Measurements from ENCODE around the gene IL22RA1. TPM values are rescaled to one million over a fixed set of nuclear protein-coding genes. Genes with fewer than 3 reads are reported as not detected.

The IL22RA1 gene
- total RNA-seq, 1 experiment from 2014 or later, result not detected

- H4K20me1 ChIP-seq (ENCODE audit: insufficient read depth, low read depth, low read length), result no peaks in the 10 kb centered on the region
- H3K36me3 ChIP-seq (ENCODE audit: insufficient read depth, low read length), result no peaks in the 10 kb centered on the region
- no peaks in the 10 kb centered on the region for H3K4me1 ChIP-seq (ENCODE audit: low read length)
- no peak overlapping the region for H2AFZ ChIP-seq (ENCODE audit: low read length)
- no peak for DNase-seq
- no peak overlapping the region for H3K27ac ChIP-seq (ENCODE audit: low read length)
- no peak overlapping the region for H3K4me3 ChIP-seq (ENCODE audit: low read length)
- no peak overlapping the region for H3K9ac ChIP-seq (ENCODE audit: low read length)
- no peaks in the 10 kb centered on the region for H3K9me3 ChIP-seq (ENCODE audit: low read length)
- no peaks in the 10 kb centered on the region for H3K9me2 ChIP-seq (replicated peaks; ENCODE audit: insufficient read depth, low read length)
- H3K27me3 ChIP-seq (ENCODE audit: low read length), result no peaks in the 10 kb centered on the region
- no peaks in the 10 kb centered on the region for H3K79me2 ChIP-seq (ENCODE audit: low read length)
- H3K4me2 ChIP-seq (ENCODE audit: low read depth, low read length, poor library complexity, severe bottlenecking), result no peak overlapping the region
These were observed 52.2 kb downstream of the IL22RA1 start for GRCh38 chr1:24090736-24091135.

- H3K27ac ChIP-seq (ENCODE audit: low read length), result no peak overlapping the region
- no peaks in the 10 kb centered on the region for H3K79me2 ChIP-seq (ENCODE audit: low read length)
- no peaks in the 10 kb centered on the region for H3K4me1 ChIP-seq (ENCODE audit: low read length)
- H3K4me2 ChIP-seq (ENCODE audit: low read depth, low read length, poor library complexity, severe bottlenecking), result no peak overlapping the region
- H2AFZ ChIP-seq (ENCODE audit: low read length), result no peak overlapping the region
- no peaks in the 10 kb centered on the region for H4K20me1 ChIP-seq (ENCODE audit: insufficient read depth, low read depth, low read length)
- DNase-seq, result no peak
- no peaks in the 10 kb centered on the region for H3K9me2 ChIP-seq (replicated peaks; ENCODE audit: insufficient read depth, low read length)
- H3K9ac ChIP-seq (ENCODE audit: low read length), result no peak overlapping the region
- no peaks in the 10 kb centered on the region for H3K27me3 ChIP-seq (ENCODE audit: low read length)
- H3K36me3 ChIP-seq (ENCODE audit: insufficient read depth, low read length), result no peaks in the 10 kb centered on the region
- no peak overlapping the region for H3K4me3 ChIP-seq (ENCODE audit: low read length)
- H3K9me3 ChIP-seq (ENCODE audit: low read length), result no peaks in the 10 kb centered on the region
These were observed 53.0 kb downstream of the IL22RA1 start for GRCh38 chr1:24089743-24090555.

GRCh38 chr1:24089027-24089742, 53.8 kb downstream of the IL22RA1 start:
- Histone ChIP-seq H3K27ac (ENCODE audit: low read length) (no peak overlapping the region), H3K4me3 (ENCODE audit: low read length) (no peak overlapping the region), H3K9me2 (replicated peaks; ENCODE audit: insufficient read depth, low read length) (no peaks in the 10 kb centered on the region), H3K27me3 (ENCODE audit: low read length) (no peaks in the 10 kb centered on the region), H3K4me2 (ENCODE audit: low read depth, low read length, poor library complexity, severe bottlenecking) (no peak overlapping the region), H4K20me1 (ENCODE audit: insufficient read depth, low read depth, low read length) (no peaks in the 10 kb centered on the region), H2AFZ (ENCODE audit: low read length) (no peak overlapping the region), H3K9me3 (ENCODE audit: low read length) (no peaks in the 10 kb centered on the region), H3K4me1 (ENCODE audit: low read length) (no peaks in the 10 kb centered on the region), H3K36me3 (ENCODE audit: insufficient read depth, low read length) (no peaks in the 10 kb centered on the region), H3K9ac (ENCODE audit: low read length) (no peak overlapping the region), H3K79me2 (ENCODE audit: low read length) (no peaks in the 10 kb centered on the region)
- no peak for DNase-seq

GRCh38 chr1:24086466-24086865, 56.5 kb downstream of the IL22RA1 start:
- H2AFZ ChIP-seq (ENCODE audit: low read length), result no peak overlapping the region
- H3K27me3 ChIP-seq (ENCODE audit: low read length), result no peaks in the 10 kb centered on the region
- H4K20me1 ChIP-seq (ENCODE audit: insufficient read depth, low read depth, low read length), result no peaks in the 10 kb centered on the region
- H3K9me3 ChIP-seq (ENCODE audit: low read length), result no peaks in the 10 kb centered on the region
- H3K4me2 ChIP-seq (ENCODE audit: low read depth, low read length, poor library complexity, severe bottlenecking), result no peak overlapping the region
- no peak overlapping the region for H3K9ac ChIP-seq (ENCODE audit: low read length)
- H3K36me3 ChIP-seq (ENCODE audit: insufficient read depth, low read length), result no peaks in the 10 kb centered on the region
- H3K4me3 ChIP-seq (ENCODE audit: low read length), result no peak overlapping the region
- no peak overlapping the region for H3K27ac ChIP-seq (ENCODE audit: low read length)
- no peak for DNase-seq
- H3K9me2 ChIP-seq (replicated peaks; ENCODE audit: insufficient read depth, low read length), result no peaks in the 10 kb centered on the region
- no peaks in the 10 kb centered on the region for H3K4me1 ChIP-seq (ENCODE audit: low read length)
- no peaks in the 10 kb centered on the region for H3K79me2 ChIP-seq (ENCODE audit: low read length)

GRCh38 chr1:24085546-24085945, 57.4 kb downstream of the IL22RA1 start:
- Histone ChIP-seq H4K20me1 (ENCODE audit: insufficient read depth, low read depth, low read length) (no peaks in the 10 kb centered on the region; the same call in 1 of the 2 replicates), H3K79me2 (ENCODE audit: low read length) (no peaks in the 10 kb centered on the region), H3K27ac (ENCODE audit: low read length) (no peak overlapping the region), H3K4me2 (ENCODE audit: low read depth, low read length, poor library complexity, severe bottlenecking) (no peak overlapping the region), H3K9me3 (ENCODE audit: low read length) (no peaks in the 10 kb centered on the region), H3K36me3 (ENCODE audit: insufficient read depth, low read length) (no peaks in the 10 kb centered on the region), H3K9me2 (replicated peaks; ENCODE audit: insufficient read depth, low read length) (no peaks in the 10 kb centered on the region), H3K9ac (ENCODE audit: low read length) (no peak overlapping the region), H2AFZ (ENCODE audit: low read length) (no peak overlapping the region), H3K4me1 (ENCODE audit: low read length) (no peaks in the 10 kb centered on the region), H3K27me3 (ENCODE audit: low read length) (no peaks in the 10 kb centered on the region), H3K4me3 (ENCODE audit: low read length) (no peak overlapping the region)
- no peak for DNase-seq

- H3K9ac ChIP-seq (ENCODE audit: low read length), result no peak overlapping the region
- no peaks in the 10 kb centered on the region for H3K9me3 ChIP-seq (ENCODE audit: low read length)
- no peak overlapping the region for H2AFZ ChIP-seq (ENCODE audit: low read length)
- no peak overlapping the region for H3K27ac ChIP-seq (ENCODE audit: low read length)
- H3K79me2 ChIP-seq (ENCODE audit: low read length), result no peaks in the 10 kb centered on the region
- H3K9me2 ChIP-seq (replicated peaks; ENCODE audit: insufficient read depth, low read length), result no peaks in the 10 kb centered on the region
- H3K4me2 ChIP-seq (ENCODE audit: low read depth, low read length, poor library complexity, severe bottlenecking), result no peak overlapping the region
- H3K4me3 ChIP-seq (ENCODE audit: low read length), result no peak overlapping the region
- H3K4me1 ChIP-seq (ENCODE audit: low read length), result no peaks in the 10 kb centered on the region
- no peaks in the 10 kb centered on the region for H3K36me3 ChIP-seq (ENCODE audit: insufficient read depth, low read length)
- no peaks in the 10 kb centered on the region; the same call in 1 of the 2 replicates for H4K20me1 ChIP-seq (ENCODE audit: insufficient read depth, low read depth, low read length)
- no peaks in the 10 kb centered on the region for H3K27me3 ChIP-seq (ENCODE audit: low read length)
- no peak for DNase-seq
These were observed 57.9 kb downstream of the IL22RA1 start for GRCh38 chr1:24085007-24085406.

GRCh38 chr1:24084050-24084449, 58.9 kb downstream of the IL22RA1 start:
- Histone ChIP-seq H3K4me2 (ENCODE audit: low read depth, low read length, poor library complexity, severe bottlenecking) (no peak overlapping the region), H3K27ac (ENCODE audit: low read length) (no peak overlapping the region), H4K20me1 (ENCODE audit: insufficient read depth, low read depth, low read length) (no peaks in the 10 kb centered on the region; the same call in 1 of the 2 replicates)

GRCh38 chr1:24082372-24082771, 60.6 kb downstream of the IL22RA1 start:
- no peak for DNase-seq
- Histone ChIP-seq H3K4me1 (ENCODE audit: low read length) (no peaks in the 10 kb centered on the region), H2AFZ (ENCODE audit: low read length) (no peak overlapping the region; the same call in 1 of the 2 replicates)

More at GRCh38 chr1:24084050-24084449, 58.9 kb downstream of the IL22RA1 start:
- H3K9me2 ChIP-seq (replicated peaks; ENCODE audit: insufficient read depth, low read length), result no peaks in the 10 kb centered on the region
- no peaks in the 10 kb centered on the region for H3K9me3 ChIP-seq (ENCODE audit: low read length)
- H3K4me3 ChIP-seq (ENCODE audit: low read length), result no peak overlapping the region
- H3K36me3 ChIP-seq (ENCODE audit: insufficient read depth, low read length), result no peaks in the 10 kb centered on the region
- H2AFZ ChIP-seq (ENCODE audit: low read length), result no peak overlapping the region
- no peaks in the 10 kb centered on the region for H3K27me3 ChIP-seq (ENCODE audit: low read length)
- no peak overlapping the region for H3K9ac ChIP-seq (ENCODE audit: low read length)
- no peaks in the 10 kb centered on the region for H3K79me2 ChIP-seq (ENCODE audit: low read length)
- H3K4me1 ChIP-seq (ENCODE audit: low read length), result no peaks in the 10 kb centered on the region
- DNase-seq, result no peak

More at GRCh38 chr1:24082372-24082771, 60.6 kb downstream of the IL22RA1 start:
- Histone ChIP-seq H3K27me3 (ENCODE audit: low read length) (no peaks in the 10 kb centered on the region), H3K9ac (ENCODE audit: low read length) (no peak overlapping the region), H3K9me2 (replicated peaks; ENCODE audit: insufficient read depth, low read length) (no peaks in the 10 kb centered on the region), H3K9me3 (ENCODE audit: low read length) (no peaks in the 10 kb centered on the region), H4K20me1 (ENCODE audit: insufficient read depth, low read depth, low read length) (no peaks in the 10 kb centered on the region; the same call in 1 of the 2 replicates), H3K36me3 (ENCODE audit: insufficient read depth, low read length) (no peaks in the 10 kb centered on the region), H3K27ac (ENCODE audit: low read length) (no peak overlapping the region), H3K4me3 (ENCODE audit: low read length) (no peak overlapping the region), H3K79me2 (ENCODE audit: low read length) (no peaks in the 10 kb centered on the region), H3K4me2 (ENCODE audit: low read depth, low read length, poor library complexity, severe bottlenecking) (no peak overlapping the region)
